NOMO-1 treated with dmso at 0.1 percent for 144 hours (cell line): Measurements from ENCODE around the gene ZNF383.
"Not testable (repeated sequence)": the region's sequence is repeated elsewhere in the genome, so short reads cannot be mapped to it uniquely, and the experiment has no call there.

Experiments used
- DNase-seq: peaks from one replicate; lab custom pipeline; 2025; ENCODE audit not compliant: unreplicated experiment; lab: John Stamatoyannopoulos, UW

ZNF383 gene

DNA sequence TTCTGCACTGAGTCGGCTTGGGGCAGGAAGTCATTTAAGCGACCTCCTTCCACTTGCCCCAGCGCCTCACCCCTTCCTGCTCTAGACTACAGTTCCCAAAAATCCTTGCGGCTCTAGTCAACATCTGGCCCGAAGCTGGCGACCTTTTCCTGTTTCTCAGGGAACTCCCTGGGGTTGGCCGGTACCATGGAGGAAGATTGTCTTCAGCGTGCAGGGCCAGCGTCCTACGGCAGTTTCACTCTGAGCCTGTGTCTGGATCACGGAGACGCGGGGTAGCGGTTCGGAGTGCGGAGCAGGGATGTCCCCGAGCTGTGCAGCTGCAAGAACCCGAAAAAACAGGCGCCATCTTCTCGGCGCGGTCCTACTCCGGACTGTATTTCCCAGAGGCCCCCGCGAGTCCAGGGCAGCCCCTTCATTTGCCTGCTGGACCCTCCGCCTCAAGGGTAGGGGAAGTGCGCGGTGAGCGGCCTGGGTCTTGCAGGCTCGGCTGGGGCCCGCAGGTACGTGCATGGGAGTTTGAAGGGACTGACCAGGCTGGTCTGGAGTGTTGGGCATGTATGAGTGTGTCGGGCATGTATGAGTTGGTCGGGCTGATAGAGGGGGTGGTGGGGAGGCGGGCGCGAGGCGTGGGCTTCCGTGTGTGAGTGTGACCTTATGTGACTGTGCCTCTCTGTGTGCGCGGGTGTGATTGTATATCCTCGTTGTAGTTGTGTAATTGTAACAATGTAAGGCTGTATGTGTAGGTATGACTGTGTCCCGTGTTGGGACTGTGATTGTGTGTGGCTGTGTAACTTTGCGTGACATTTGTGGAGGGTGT is at the start of gene ZNF383:
Gene ZNF383 (plus strand): TSS at position 440 of the 817 bp plus-strand sequence. CDS start 12,240 bp downstream, outside the sequence.
- peak; percentile 97 for DNase-seq

DNA sequence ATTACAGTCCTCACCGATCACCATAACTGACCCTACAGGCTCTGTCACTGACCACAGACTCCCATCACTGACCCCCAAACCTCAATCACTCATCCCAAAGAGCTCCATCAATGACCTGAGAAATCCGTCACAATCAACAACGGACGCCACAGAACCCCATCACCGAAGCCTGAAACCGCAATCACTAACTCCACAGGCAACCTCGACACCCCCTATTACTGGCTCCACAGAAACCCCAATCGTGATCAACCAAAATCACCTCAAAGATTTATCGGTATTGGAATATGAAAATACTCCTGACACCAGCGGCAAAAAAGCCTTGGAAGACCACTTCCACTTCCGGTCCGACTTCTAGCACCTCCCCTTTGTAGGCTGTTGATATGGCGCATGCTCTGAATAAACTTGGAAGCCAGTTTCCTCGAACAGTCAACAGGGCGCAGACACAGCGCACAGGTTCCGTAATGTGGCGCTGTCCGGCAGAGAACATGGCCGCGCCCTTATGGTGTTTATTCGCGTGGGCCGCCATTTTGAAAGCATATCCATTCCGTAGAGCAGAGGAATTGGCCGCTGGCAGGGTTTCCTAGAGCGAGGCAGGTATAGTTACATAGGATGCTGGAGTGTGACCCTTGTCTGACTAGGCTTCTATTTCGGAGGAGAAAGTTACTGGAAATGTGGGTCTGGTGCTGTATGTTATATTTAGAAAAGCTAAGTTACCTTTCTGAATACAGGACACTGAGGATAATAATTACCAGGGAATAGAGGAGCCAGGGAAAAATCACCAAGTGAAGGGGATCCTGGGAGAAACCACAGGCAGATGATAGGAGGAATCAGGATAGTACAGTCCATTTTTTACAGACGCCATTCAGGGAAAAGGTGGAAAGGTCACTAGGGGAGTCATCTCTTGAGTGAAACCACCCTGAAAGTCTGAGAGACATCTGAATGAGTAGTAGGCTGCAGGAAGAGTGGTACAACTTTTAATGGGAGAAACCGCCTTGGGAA is 45.3 kb upstream of the ZNF383 start, which contains the start of gene ZNF585A:
Gene ZNF585A (minus strand): TSS at position 328 of the 999 bp plus-strand sequence. CDS start 2,785 bp downstream, outside the sequence.
- DNase-seq = peak; percentile 95

DNA sequence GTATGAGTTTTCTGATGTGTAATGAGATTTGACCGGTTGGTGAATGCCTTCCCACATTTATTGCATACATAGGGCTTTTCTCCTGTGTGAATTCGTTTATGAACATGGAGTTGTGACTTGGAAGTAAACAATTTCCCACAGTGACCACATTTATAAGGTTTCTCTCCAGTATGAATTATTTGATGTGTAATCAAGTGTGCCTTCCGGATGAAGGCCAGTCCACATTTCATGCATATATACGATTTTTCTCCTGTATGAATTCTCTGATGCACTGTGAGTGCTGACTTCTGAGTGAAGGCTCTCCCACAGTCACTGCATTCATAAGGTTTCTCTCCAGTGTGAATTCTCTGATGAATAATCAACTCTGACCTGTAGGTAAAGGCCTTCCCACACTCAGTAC is 31.9 kb upstream of the ZNF383 start:
- DNase-seq = not testable (repeated sequence)

DNA sequence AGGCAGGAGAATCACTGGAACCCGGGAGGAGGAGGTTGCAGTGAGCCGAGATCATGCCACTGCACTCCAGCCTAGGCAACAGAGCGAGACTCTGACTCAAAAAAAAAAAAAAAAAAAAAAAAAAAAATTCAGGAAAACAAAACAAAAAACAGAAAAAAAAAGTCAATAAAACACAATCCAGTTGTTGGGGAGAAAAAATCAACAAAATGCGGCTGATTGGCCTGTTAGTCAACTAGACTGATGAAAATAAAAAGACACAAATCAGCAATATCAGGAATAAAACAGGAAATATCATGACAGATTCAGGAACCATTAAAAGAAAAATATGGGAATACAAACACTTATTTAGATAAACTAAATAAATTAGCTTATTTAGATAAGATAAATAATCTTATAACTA is 22.8 kb upstream of the ZNF383 start:
- DNase-seq = not testable (repeated sequence)

DNA sequence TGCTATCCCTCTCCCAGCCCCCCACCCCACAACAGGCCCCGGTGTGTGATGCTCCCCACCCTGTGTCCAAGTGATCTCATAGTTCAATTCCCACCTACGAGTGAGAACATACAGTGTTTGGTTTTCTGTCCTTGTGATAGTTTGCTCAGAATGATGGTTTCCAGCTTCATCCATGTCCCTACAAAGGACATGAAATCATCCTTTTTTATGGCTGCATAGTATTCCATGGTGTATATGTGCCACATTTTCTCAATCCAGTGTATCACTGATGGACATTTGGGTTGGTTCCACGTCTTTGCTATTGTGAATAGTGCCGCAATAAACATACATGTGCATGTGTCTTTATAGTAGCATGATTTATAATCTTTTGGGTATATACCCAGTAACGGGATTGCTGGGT is 20.9 kb upstream of the ZNF383 start:
- not testable (repeated sequence) for DNase-seq

DNA sequence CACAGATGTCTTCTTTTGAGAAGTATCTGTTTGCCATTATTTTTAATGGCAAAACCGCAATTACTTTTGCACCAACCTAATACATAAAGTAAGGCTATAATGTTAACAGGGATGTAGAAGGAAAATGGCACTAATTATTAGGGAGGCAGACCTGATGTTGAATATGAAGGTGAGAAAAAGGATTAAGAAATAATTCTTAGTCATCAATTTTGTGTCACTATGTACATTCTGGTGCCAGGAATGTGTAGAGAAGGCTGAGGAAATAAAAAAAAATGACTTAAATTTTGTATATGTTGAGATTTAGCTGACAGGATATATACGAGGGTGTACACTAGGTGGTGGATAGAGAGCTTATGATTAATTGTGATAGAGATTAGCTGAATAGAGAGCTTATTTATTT is 20.2 kb upstream of the ZNF383 start:
- DNase-seq = no peak

DNA sequence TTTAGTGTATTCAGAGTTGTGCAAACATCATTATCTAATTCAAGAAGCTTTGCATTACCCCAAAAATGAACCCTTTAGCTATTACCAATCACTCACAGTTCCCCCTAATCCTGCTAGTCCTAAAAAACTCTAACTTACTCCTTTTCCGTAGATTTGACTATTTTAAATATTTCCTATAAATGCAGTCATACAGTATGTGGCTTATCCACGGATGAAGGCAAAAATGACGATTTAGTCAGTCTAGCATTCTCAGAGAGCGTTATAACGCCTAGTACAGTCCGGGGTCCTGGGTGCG is 587 bp upstream of the ZNF383 start:
- DNase-seq = no peak

DNA sequence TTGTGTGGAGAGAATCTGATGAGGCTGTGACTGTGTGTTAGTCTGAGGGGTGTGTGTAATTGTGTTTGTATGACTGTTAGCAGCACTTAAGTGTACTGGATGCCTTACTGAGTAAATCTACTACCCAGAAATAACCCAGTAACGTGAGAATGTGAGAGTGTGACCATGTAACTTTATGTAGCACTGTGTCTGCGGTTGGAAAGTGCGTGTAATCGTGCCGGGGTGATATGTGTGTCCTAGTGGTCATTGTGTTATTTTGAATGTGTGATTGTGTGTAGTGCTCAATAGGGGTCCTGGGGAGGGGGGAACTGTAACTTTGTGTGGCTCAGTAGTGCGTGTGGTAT is 550 bp downstream of the ZNF383 start:
- DNase-seq = no peak

DNA sequence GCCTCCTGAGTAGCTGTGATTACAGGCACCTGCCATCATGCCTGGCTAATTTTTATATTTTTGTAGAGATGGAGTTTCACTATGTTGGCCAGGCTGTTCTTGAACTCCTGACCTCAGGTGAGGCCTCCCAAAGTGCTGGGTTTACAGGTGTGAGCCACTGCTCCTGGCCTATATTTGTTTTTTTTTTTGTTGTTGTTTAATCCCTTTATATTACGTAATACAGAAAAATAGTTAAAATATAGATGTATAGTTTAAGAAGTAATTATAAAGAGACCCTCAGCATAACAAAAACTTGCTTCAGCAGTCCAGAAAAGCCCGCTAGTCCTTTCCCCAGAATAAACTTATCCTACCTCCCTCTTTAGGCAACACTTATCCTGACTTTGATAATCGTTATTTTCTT is 2.4 kb downstream of the ZNF383 start:
- no peak for DNase-seq

DNA sequence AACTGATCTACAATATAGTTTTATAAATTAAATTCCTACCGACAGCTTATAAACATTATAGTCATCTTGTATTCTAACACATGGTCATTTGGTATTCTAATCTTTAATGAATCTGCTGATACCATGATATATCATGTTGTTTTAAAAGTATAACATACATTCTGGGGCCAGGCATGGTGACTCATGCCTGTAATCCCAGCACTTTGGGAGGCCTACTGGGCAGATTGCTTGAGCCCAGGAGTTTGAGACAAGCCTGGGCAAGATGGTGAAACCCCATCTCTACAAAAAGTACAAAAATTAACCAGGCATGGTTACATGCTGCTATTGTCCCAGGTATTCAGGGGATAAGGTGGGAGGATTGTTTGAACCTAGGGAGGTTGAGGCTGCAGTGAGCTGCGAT is 3.1 kb downstream of the ZNF383 start:
- no peak for DNase-seq

DNA sequence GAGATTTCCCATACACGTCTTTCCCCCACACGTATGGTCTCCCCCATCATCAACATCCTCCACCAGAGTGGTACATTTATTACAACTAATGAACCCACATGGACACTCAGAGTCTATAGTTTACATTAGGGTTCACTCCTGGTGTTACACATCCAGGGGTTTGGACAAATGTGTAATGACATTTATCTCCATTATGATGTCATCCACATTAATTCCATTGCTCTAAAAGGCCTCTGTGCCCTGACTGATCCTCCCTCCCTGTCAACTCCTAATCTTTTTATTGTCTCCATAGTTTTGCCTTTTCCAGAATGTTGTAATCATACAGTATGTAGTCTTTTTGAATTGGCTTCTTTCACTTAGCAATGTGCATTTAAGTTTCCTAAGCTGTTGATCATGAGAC is 8.2 kb downstream of the ZNF383 start:
- no peak for DNase-seq

DNA sequence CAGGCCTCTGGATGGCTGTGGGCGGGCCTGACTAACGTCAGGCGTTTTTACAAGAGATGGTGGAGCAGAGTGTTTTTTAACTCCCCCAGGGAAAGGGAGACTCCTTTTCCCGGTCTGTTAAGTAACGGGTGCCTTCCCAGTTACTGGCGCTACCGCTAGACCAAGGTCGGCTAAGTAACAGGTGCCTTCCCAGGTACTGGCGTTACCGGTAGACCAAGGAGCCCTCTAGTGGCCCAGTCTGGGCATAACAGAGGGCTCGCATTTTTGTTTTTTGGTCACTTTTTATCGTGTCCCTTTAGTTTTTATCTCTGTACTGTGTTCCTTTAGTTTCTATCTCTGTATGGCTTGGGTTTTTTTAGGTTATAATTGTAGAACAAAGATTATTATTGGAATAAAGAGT is 10.0 kb downstream of the ZNF383 start:
- no peak for DNase-seq

DNA sequence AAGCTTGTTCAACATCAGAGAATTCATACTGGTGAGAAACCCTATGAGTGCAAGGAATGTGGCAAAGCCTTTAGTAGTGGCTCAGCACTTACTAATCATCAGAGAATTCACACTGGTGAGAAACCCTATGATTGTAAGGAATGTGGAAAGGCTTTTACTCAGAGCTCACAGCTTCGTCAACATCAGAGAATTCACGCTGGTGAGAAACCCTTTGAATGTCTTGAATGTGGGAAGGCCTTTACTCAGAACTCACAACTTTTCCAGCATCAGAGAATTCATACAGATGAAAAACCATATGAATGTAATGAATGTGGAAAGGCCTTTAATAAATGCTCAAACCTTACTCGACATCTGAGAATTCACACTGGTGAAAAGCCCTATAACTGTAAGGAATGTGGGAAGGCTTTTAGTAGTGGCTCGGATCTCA is 25.2 kb downstream of the ZNF383 start:
- DNase-seq = no peak

DNA sequence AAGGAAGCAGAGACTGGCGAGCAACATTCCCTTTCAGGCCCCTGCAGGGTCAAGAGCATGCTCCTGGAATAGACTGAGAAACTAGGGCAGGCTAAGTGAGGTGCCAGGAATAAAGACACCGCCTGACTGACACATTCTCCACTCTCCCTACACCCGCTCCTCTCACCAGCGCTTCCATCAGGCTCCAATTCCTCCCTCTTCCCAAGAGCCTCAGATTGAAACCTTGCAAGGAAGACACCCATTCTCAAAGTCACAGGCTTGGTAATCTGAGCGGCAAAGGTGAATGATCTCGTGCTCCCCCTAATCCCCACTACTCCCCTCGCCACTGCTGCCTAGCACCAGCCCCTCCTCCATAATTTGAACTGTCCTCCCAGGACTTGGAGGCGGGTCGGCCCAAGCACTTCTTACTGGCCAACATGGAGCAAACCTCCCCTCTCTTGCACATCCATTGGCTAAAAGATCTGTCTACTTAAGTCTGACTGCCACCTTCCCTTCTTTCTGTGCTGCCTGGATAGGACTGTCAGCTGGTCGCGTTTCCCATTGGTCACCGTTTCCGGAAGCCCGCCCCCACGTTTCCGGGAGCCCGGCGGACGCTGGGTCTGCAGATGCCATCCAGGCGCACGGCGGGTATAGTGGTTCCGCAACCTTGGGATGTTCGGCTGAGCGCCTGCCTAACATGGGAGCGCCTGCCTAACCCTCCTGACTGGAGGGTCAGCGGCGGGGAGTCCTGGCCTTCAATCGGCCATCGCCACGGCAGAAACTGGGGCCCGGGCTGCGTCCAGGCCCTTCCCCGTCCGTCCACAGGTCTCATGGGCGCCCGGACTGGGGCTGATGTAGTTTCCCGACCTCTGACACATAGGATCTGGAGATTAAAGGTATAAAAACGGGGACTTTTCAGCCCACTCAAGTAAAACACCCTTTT is 33.6 kb downstream of the ZNF383 start:
- DNase-seq = no peak

DNA sequence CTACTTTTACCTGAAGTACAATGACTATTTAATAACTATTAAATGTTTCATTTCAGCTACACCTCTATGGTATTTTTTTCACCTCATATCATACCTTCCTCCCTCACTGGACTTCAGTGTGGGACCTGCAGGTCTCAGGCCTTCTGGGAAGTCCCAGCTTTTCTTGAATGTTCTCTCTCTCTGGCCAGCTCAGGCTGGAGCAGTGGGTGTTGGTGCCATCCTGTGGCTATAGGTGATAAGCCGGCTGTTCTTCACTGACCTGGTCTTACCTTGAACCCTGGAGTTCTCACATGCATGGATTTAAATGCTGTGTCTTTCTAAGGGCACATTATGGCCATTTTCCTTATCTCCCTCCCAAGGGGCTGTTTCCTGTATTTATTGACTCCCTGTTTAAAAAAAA is 45.0 kb downstream of the ZNF383 start:
- DNase-seq = not testable (repeated sequence)

DNA sequence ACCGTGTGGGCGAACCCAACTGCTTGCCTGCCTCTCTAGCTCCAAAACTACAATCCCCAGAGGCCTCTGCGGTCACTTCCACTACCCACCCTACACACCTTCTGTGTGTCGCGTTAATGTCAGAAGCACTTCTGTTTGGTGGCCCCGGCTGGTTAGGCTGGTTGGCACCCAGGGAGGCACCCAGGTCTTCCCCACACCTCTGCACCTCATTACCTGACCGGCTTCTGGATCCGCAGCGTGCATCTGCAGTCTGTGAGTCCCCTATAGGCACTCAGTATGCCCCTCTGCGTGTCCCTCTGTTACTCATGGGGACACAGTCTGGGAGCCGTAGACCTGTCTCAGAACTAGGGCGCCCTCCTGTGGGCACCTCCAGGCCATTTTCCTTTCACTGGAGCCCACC is 49.0 kb downstream of the ZNF383 start:
- DNase-seq = not testable (repeated sequence)

DNA sequence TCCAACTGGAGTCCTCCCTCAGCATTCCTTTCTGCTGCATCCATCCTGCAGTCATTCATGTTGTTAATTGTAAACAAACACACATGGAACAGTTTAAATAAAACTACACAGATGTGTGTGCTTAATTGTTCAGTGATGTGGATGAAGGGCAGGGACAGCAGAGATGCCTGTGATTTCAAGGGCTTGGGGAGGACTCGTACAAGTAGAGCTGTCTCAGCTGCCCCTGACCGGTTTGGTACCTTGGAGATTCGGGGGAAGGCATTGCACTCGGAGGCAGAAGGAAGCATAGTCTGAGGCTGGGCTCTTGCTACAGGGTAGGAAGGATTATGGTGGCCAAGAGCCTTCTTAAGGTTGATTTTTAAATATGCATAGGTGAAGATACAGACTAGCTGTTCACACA is 49.7 kb downstream of the ZNF383 start:
- not testable (repeated sequence) for DNase-seq

DNA sequence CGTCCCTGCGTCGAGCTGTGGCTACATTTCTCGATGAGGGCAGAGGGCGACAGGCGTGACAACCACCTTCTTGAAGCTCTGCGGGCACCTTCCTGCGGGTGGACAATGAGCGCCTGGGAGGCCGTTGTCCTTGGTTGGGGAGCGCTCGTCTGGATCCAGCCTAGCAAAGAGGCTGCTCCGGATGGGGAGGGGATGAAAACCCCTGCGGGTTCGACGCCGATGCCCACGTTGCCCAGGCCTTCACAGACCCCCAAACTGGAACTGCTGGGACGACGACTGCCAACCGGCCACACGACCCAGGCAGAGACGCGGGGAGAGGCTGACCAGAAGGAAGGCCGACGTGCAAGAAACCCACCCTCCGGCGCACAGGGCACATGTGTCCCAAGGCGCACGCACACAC is 62.6 kb downstream of the ZNF383 start:
- DNase-seq = not testable (repeated sequence)

DNA sequence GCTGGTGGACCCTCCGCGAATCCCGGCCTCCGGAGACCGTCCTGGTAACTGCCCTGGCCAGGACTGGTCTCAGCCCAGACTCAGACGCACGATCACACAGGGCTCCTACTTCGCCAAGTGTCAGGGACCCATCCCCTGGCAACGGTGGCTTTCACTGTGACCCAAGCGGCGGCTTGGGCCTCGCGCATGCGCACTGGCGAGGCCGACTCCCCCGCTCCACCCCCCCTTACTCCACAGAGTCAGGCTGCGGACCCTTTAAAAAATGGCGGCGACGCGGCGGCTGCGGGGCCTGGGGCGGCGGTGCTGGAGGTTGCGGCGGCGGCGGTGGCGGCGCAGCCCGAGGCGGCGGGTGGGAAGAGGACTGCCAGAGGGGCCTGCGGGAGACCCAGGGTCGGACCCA is 66.0 kb downstream of the ZNF383 start:
- DNase-seq = not testable (repeated sequence)

DNA sequence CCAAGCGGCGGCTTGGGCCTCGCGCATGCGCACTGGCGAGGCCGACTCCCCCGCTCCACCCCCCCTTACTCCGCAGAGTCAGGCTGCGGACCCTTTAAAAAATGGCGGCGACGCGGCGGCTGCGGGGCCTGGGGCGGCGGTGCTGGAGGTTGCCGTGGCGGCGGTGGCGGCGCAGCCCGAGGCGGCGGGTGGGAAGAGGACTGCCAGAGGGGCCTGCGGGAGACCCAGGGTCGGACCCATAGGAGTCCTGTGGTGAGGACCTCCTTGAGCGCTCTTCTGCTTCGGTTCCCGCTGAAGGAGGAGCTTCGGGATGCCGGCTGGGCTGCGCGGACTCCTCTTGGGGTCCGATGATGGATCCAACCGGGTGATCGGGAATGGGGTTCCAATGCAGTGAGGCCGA is 71.2 kb downstream of the ZNF383 start:
- not testable (repeated sequence) for DNase-seq
